Measurements from ENCODE around the gene PYGB.

GRCh38 chr20:25319241-25320034, 71.6 kb downstream of the PYGB start:
- TF ChIP-seq CTCF (IDR thresholded peaks at IDR 0.05) (no peak), EZH2 (IDR thresholded peaks at IDR 0.05; ENCODE audit: borderline replicate concordance, insufficient read depth, low read depth, low read length, poor library complexity, severe bottlenecking) (no peak)

Measured in B cell (primary cell).